Pancreas (tissue), 10 donors: ENCODE results near the gene BRIP1. TPM values are rescaled to one million over a fixed set of nuclear protein-coding genes. Genes with fewer than 3 reads are reported as not detected.

Source experiments
- ATAC-seq, 4 donors: fragments of 200-7000 bp; cut with Tn5 transposase; one replicate each; pipeline versions ENCODE4 v1.8.0 to v1.9.1; 2020; ENCODE audit warnings: mild to moderate bottlenecking in 4 of 4, moderate library complexity in 4 of 4
- DNase-seq, 6 donors: peaks; one replicate each; pipeline ENCODE4 v3.0.0-alpha.2; 2020
- FAIRE-seq: peaks from 2 replicates; lab custom pipeline; 2012; peaks lifted over from hg19 to GRCh38; lab: Jason Lieb, UNC
- H3K27ac ChIP-seq, 4 donors: fragments of 200-600 bp; sonication (generic); 1 replicate in 3 of 4; 2 replicates in 1 of 4; pipeline versions ENCODE4 v1.5.0 to v1.8.0; 2020
- H3K27me3 ChIP-seq, 4 donors: fragments of 200-600 bp; one replicate each; pipeline ENCODE4 v1.8.0; 2021
- H3K36me3 ChIP-seq, 3 donors: fragments of 200-600 bp; sonication (generic) in 1 of 3; one replicate each; pipeline versions ENCODE4 v1.5.0 to v1.8.0; 2020 to 2021
- H3K4me1 ChIP-seq, 3 donors: fragments of 200-600 bp; one replicate each; pipeline ENCODE4 v1.8.0; 2021
- H3K4me3 ChIP-seq, 4 donors: fragments of 200-600 bp; sonication (generic) in 2 of 4; one replicate each; pipeline versions ENCODE4 v1.5.0 to v1.8.0; 2020 to 2021
- H3K9me3 ChIP-seq, 4 donors: fragments of 200-600 bp; one replicate each; pipeline ENCODE4 v1.8.0; 2021
- CTCF ChIP-seq, 4 donors: fragments of 200-600 bp; sonication (generic) in 3 of 4; IDR thresholded peaks; one replicate each; pipeline versions ENCODE4 v1.5.0 to v1.8.0; 2021; ENCODE audit warnings: antibody characterized with exemption in 4 of 4
- WGBS, 2 donors: extraction: QIAGEN DNeasy Blood & Tissue Kit; methylation state at CpG; one replicate each; pipeline ENCODE4 v1.1.7; 2013; 5-methylcytosine and 5-hydroxymethylcytosine counted together
- intact Hi-C, 3 donors: fragments of 100-400 bp; cut with DNase I; formaldehyde crosslinking; loops; one replicate each; pipeline versions ENCODE4 v1.11.1 to v1.14.2; 2022
- polyA plus RNA-seq, 2 donors: library from polyadenylated mRNA; stranded (reverse); fragments of 200-250 nt; gene quantifications; one replicate each; pipeline ENCODE4 v1.2.3, GENCODE V29; 2013
- total RNA-seq, 6 donors: library from RNA; stranded (reverse); fragmentation: NEBNext Ultra II Directional in 4 of 6; extraction: Animal tissue kit (Norgen Biotek cat#: 25700) in 4 of 6; gene quantifications; one replicate each; pipeline versions ENCODE4 v1.2.1 to v1.2.4, GENCODE V29; 2021 to 2023
- donor health status: healthy with polysubstance abuse.
- donor health status: DM: no; HTN: no; CAD: no; lungs with moderate emphysema.
- donor health status: DM: no; HTN: no; CAD: no.
- donor health status: control.
- donor health status: control.
- donor health status: Bipolar disorder and iron deficiency.
- donor health status: DM: yes; HTN: yes; CAD: no.
- donor health status: DM: no; HTN: no; CAD: no.
- donor health status: DM: no; HTN: no; CAD: no.
- donor health status: DM: yes; HTN: yes; CAD: no.

Gene BRIP1
- total and polyA plus RNA-seq, 8 donors: 0.09 to 0.59 (median 0.29) TPM

GRCh38 chr17:61701978-61702377, 161.3 kb downstream of the BRIP1 start:
- intact Hi-C loops: no loop called here
- WGBS, 2 donors: 96 to 100% methylated on average over 1 of the region's 1 CpG
- peaks cover 0 to 4% (median 0%) of the 10 kb centered on the region in 4 donors for H3K9me3 ChIP-seq

GRCh38 chr17:61701334-61701733, 162.0 kb downstream of the BRIP1 start:
- no peak for FAIRE-seq
- 95 to 97% methylated on average over 1 of the region's 1 CpG for WGBS, 2 donors
- Histone ChIP-seq H3K36me3 (no peaks in the 10 kb centered on the region), H3K4me1 (no peaks in the 10 kb centered on the region), H3K4me3 (no peak overlapping the region), H3K27me3 (no peaks in the 10 kb centered on the region), H3K9me3 (peaks cover 0 to 4% (median 0%) of the 10 kb centered on the region in 4 donors), H3K27ac (no peak overlapping the region)
- ATAC-seq: no peak
- DNase-seq: no peak
- intact Hi-C loops: no loop called here
- TF ChIP-seq CTCF (IDR thresholded peaks at IDR 0.05): no peak

More at GRCh38 chr17:61701978-61702377, 161.3 kb downstream of the BRIP1 start:
- Histone ChIP-seq H3K27ac (no peak overlapping the region), H3K4me3 (no peak overlapping the region), H3K27me3 (no peaks in the 10 kb centered on the region), H3K36me3 (no peaks in the 10 kb centered on the region), H3K4me1 (no peaks in the 10 kb centered on the region)
- FAIRE-seq: no peak
- no peak for DNase-seq
- no peak for ATAC-seq
- TF ChIP-seq CTCF (IDR thresholded peaks at IDR 0.05): no peak

GRCh38 chr17:61700252-61700651, 163.1 kb downstream of the BRIP1 start:
- FAIRE-seq: no peak
- Histone ChIP-seq H3K27me3 (no peaks in the 10 kb centered on the region), H3K4me3 (no peak overlapping the region), H3K9me3 (peaks cover 0 to 4% (median 0%) of the 10 kb centered on the region in 4 donors), H3K36me3 (no peaks in the 10 kb centered on the region), H3K27ac (no peak overlapping the region), H3K4me1 (no peaks in the 10 kb centered on the region)
- no peak for TF ChIP-seq CTCF (IDR thresholded peaks at IDR 0.05)
- no peak for ATAC-seq
- 97% methylated on average over 5 of the region's 5 CpGs for WGBS, 2 donors
- intact Hi-C loops: no loop called here
- DNase-seq: no peak

- ATAC-seq (no peak), FAIRE-seq (no peak), DNase-seq (no peak)
- no peak for TF ChIP-seq CTCF (IDR thresholded peaks at IDR 0.05)
- H3K27me3 ChIP-seq: no peaks in the 10 kb centered on the region
- intact Hi-C loops: no loop called here
- H3K9me3 ChIP-seq: peaks cover 0 to 4% (median 0%) of the 10 kb centered on the region in 4 donors
- H3K36me3 ChIP-seq: no peaks in the 10 kb centered on the region
- H3K4me3 ChIP-seq: no peak overlapping the region
- 98 to 99% methylated on average over 2 of the region's 2 CpGs for WGBS, 2 donors
- H3K4me1 ChIP-seq: no peaks in the 10 kb centered on the region
- H3K27ac ChIP-seq: no peak overlapping the region
Measured at GRCh38 chr17:61699694-61700093, 163.6 kb downstream of the BRIP1 start.

GRCh38 chr17:61699032-61699431, 164.3 kb downstream of the BRIP1 start:
- FAIRE-seq (no peak), DNase-seq (no peak), ATAC-seq (no peak)
- intact Hi-C loops: no loop called here
- Histone ChIP-seq H3K27me3 (no peaks in the 10 kb centered on the region), H3K4me3 (no peak overlapping the region), H3K27ac (no peak overlapping the region), H3K36me3 (no peaks in the 10 kb centered on the region), H3K9me3 (peaks cover 0 to 4% (median 0%) of the 10 kb centered on the region in 4 donors), H3K4me1 (no peaks in the 10 kb centered on the region)
- 95 to 98% methylated on average over 1 of the region's 1 CpG for WGBS, 2 donors
- no peak for TF ChIP-seq CTCF (IDR thresholded peaks at IDR 0.05)
